Adrenal gland (tissue), 5 donors: ENCODE measurements around the gene BMPR1B.

Experiments used
- POLR2A ChIP-seq, 2 donors: fragments of 450-650 bp; IDR thresholded peaks; one replicate each; pipeline ENCODE4 v1.6.1; 2017; ENCODE audit warnings: antibody characterized with exemption in 2 of 2, mild to moderate bottlenecking in 2 of 2, moderate library complexity in 1 of 2
- TF ChIP-seq, protein P1 (sequence below), 6 experiments: fragments of 450-650 bp in 4 of 6; fragments of 200-600 bp in 2 of 6; sonication (generic) in 1 of 6; IDR thresholded peaks; 1 replicate in 5 of 6; 2 replicates in 1 of 6; pipeline versions ENCODE4 v1.5.1 to v1.8.0; 2016 to 2021; ENCODE audit warnings: antibody characterized with exemption in 6 of 6, mild to moderate bottlenecking in 2 of 6, moderate library complexity in 1 of 6
- donor health status: DM: no; HTN: no; CAD: no.

DNA sequence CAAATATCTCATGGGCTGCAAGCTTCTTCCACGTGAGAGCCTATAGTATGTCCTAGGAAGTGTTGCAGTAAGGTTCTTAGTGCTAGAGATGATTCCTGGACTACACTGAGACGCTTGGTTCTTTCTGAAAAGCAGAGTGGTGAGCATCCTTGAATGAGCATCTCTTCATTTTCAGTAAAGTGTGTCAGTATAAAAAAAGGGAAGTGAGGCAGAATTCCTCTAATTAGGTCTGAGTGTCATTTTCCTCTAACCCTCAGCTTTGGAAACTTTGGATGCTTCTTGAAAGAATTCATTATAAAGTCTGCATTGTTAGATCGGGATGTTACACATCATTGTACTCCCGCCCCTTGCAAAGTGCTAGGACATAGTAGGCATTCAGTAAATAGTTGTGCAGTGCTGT is 5.2 kb downstream of the BMPR1B start:
- no peak for TF ChIP-seq POLR2A (IDR thresholded peaks at IDR 0.05)
- TF ChIP-seq, protein P1, sequence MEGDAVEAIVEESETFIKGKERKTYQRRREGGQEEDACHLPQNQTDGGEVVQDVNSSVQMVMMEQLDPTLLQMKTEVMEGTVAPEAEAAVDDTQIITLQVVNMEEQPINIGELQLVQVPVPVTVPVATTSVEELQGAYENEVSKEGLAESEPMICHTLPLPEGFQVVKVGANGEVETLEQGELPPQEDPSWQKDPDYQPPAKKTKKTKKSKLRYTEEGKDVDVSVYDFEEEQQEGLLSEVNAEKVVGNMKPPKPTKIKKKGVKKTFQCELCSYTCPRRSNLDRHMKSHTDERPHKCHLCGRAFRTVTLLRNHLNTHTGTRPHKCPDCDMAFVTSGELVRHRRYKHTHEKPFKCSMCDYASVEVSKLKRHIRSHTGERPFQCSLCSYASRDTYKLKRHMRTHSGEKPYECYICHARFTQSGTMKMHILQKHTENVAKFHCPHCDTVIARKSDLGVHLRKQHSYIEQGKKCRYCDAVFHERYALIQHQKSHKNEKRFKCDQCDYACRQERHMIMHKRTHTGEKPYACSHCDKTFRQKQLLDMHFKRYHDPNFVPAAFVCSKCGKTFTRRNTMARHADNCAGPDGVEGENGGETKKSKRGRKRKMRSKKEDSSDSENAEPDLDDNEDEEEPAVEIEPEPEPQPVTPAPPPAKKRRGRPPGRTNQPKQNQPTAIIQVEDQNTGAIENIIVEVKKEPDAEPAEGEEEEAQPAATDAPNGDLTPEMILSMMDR (IDR thresholded peaks at IDR 0.05) = no peak
